Neural crest cell (in vitro differentiated cells): Measurements from ENCODE around the gene CYB561A3. TPM values are rescaled to one million over a fixed set of nuclear protein-coding genes. Genes with fewer than 3 reads are reported as not detected.

ENCODE experiments used
- DNase-seq: peaks from one replicate; pipeline ENCODE4 v3.0.0; 2021; ENCODE audit warnings: low read depth, mixed read lengths, low spot score
- H3K27ac Mint-ChIP-seq: one replicate; pipeline ENCODE4 v1.8.0; 2021; ENCODE audit warnings: mild to moderate bottlenecking, mixed read lengths; ENCODE audit not compliant: unreplicated experiment
- H3K27me3 Mint-ChIP-seq: 2 replicates; pipeline ENCODE4 v1.8.0; 2021; ENCODE audit warnings: low read depth, mild to moderate bottlenecking, mixed read lengths
- H3K36me3 Mint-ChIP-seq: 2 replicates; pipeline ENCODE4 v1.8.0; 2021; ENCODE audit warnings: low read depth, mild to moderate bottlenecking, mixed read lengths
- H3K4me1 Mint-ChIP-seq: 2 replicates; pipeline ENCODE4 v1.8.0; 2021; ENCODE audit warnings: mixed read lengths
- H3K4me3 Mint-ChIP-seq: one replicate; pipeline ENCODE4 v1.8.0; 2021; ENCODE audit warnings: mild to moderate bottlenecking, mixed read lengths
- H3K9me3 Mint-ChIP-seq: 2 replicates; pipeline ENCODE4 v1.8.0; 2021; ENCODE audit warnings: mixed read lengths
- total RNA-seq: library from RNA; stranded (reverse); gene quantifications from 2 replicates; pipeline ENCODE4 v1.2.1, GENCODE V29; 2021
- TF ChIP-seq, protein P1 (sequence below): fragments of 200-600 bp; sonication (generic); conservative IDR thresholded peaks from 2 replicates; pipeline ENCODE4 v1.5.0; 2021; ENCODE audit warnings: antibody characterized with exemption, mild to moderate bottlenecking

CYB561A3 gene
- total RNA-seq, 1 donor from 2014 or later = 28.9 TPM

DNA sequence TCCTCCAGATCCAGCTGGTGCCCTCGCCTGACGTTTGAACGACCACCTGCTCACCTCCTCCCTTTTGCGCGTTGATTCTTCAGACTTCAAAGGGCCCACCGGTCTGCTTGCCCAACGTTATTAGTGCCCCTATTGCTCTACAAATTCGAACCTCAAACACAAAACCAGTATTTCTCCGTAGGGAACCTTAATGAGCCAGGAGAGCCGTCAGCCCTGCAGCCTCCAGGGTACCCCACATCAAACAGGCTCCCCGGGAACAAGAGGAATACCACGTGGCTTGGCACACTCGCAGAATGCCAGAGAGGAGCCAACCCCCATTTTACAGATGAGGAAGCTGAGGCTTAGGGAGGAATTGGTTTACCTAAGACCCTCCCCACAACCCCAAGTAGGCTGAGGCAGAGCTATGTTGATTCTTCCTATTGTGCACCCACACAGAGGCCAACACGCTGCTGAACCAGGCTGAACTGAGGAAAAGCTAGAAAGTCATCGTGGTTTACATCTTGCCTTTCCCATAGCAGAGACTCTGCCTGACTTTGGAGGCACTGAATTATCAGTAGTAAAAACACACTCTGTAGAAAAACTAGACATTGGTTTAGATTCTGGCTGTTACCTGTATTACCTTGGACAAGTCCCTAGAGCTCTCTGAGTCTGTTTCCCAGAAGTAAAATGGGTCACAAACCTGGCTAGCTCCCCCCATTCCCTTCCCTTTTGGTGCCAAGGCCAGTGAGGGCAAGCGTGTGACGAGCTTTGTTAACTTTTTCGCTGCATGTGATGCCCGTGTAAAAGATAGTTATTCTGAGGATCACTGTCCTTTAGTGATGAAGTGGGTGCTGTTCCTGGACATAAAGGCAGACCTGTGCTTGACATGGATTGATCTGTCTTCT lies 27.9 kb downstream of the CYB561A3 start:
- Mint-ChIP-seq H3K36me3 (peaks cover 5% of the 10 kb centered on the region), H3K4me1 (peaks cover 45% of the 10 kb centered on the region), H3K27ac (peak overlapping the region; percentile 97), H3K4me3 (peak overlapping the region; percentile 95), H3K9me3 (no peaks in the 10 kb centered on the region), H3K27me3 (no peaks in the 10 kb centered on the region)
- TF ChIP-seq, protein P1, sequence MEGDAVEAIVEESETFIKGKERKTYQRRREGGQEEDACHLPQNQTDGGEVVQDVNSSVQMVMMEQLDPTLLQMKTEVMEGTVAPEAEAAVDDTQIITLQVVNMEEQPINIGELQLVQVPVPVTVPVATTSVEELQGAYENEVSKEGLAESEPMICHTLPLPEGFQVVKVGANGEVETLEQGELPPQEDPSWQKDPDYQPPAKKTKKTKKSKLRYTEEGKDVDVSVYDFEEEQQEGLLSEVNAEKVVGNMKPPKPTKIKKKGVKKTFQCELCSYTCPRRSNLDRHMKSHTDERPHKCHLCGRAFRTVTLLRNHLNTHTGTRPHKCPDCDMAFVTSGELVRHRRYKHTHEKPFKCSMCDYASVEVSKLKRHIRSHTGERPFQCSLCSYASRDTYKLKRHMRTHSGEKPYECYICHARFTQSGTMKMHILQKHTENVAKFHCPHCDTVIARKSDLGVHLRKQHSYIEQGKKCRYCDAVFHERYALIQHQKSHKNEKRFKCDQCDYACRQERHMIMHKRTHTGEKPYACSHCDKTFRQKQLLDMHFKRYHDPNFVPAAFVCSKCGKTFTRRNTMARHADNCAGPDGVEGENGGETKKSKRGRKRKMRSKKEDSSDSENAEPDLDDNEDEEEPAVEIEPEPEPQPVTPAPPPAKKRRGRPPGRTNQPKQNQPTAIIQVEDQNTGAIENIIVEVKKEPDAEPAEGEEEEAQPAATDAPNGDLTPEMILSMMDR = no peak
- no peak for DNase-seq

DNA sequence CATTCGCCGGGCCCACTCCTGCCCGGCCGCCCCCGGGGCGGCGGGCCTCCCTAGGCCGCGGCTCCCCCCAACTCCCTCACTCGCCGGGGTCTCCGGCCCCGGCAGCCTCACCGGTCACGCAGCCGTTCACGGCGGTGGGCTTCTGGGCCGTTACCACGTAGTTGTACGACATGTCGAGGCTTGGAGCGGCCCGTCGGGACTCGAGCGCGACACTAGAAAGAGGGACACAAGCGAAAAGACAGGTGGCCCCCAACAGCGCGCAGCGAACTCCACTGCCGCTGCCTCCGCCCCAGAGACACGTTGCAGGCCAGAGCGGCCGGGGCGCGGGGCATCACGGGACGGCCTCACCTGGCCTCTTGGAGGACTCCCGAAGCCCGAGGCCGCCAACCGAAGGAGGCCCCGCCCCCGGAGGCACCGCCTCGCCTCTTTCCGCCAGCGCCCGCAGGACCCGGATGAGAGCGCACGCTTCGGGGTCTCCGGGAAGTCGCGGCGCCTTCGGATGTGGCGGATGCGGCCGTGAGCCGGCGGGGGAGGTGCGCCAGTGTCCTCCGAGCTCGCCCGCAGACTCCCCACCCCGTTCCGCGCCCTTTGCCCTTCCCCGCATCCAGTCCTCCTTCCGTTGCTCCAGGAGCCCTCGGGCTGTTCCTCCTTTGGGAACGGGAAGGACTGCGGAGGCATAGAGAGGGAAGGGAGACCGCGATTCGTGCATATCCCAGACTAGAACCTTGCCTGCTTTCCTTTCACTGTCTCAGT lies 28.7 kb downstream of the CYB561A3 start, which contains the start of the genes DDB1 and TKFC:
TSS of gene DDB1 (minus strand) at position 309 of the 753 bp plus-strand sequence. CDS start at position 172, 137 bp downstream.
TSS of gene TKFC (plus strand) at position 432 of the 753 bp plus-strand sequence. CDS start 1,501 bp downstream, outside the sequence.
- peaks cover 45% of the 10 kb centered on the region for H3K4me1 Mint-ChIP-seq
- DNase-seq = peak; percentile 96
- no peaks in the 10 kb centered on the region for H3K9me3 Mint-ChIP-seq
- peak within 1 kb of the TSS; percentile 95 for H3K4me3 Mint-ChIP-seq
- H3K36me3 Mint-ChIP-seq = peaks cover 5% of the 10 kb centered on the region
- H3K27ac Mint-ChIP-seq = peak within 1 kb of the TSS; percentile 97
- H3K27me3 Mint-ChIP-seq = no peaks in the 10 kb centered on the region
- TF ChIP-seq, protein P1 = no peak

DNA sequence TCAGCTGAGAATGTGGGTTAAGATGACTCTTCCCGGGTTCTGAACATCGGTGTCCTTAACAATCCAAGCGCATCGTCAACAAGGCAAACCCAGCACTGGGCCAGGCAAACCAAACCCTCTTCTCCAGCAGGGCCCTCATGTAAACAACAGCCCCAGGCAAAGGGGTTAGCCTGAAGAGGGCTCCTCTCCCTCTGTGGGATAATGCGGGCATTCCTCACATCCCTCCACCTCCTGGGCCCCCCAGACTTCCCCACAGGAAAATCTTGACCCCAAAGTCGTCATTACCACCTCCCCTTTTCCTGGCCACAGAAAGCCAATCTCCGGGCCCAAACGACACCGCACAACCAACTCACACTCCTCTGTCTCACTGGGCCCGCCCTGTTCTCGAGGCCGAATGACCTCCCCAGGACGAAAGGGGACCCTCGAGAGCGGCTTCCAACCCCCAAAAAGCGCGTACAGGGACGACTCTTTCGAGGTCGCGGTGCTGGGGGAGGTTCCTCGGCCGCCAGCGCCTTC lies 29.3 kb downstream of the CYB561A3 start:
- no peaks in the 10 kb centered on the region for H3K27me3 Mint-ChIP-seq
- peaks cover 8% of the 10 kb centered on the region for H3K36me3 Mint-ChIP-seq
- peak overlapping the region; percentile 53 for H3K27ac Mint-ChIP-seq
- peak overlapping the region; percentile 95 for H3K4me3 Mint-ChIP-seq
- no peaks in the 10 kb centered on the region for H3K9me3 Mint-ChIP-seq
- peaks cover 45% of the 10 kb centered on the region for H3K4me1 Mint-ChIP-seq
- no peak for DNase-seq
- TF ChIP-seq, protein P1 = no peak

DNA sequence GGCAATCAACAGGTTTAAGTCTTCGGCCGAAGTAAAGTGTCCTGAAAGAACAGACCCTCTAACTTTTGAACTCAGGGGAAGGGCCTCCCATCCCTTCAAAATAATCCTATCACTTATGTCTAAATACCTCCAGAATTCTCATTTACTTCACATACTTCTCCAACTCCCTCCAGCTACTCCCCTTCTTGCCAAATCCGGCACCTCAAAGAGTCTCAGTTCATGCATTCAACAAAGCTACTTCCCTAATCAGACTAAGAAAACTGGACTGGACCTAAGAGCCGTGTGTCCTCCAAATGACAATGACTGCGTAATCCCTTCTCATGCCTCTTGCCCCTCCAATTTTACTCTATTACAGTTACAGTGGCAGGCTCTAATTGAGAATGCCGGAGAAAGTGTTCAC lies 30.0 kb downstream of the CYB561A3 start:
- peak overlapping the region; percentile 95 for H3K4me3 Mint-ChIP-seq
- no peak for DNase-seq
- H3K9me3 Mint-ChIP-seq = no peaks in the 10 kb centered on the region
- peak overlapping the region; percentile 53 for H3K27ac Mint-ChIP-seq
- peaks cover 38% of the 10 kb centered on the region for H3K4me1 Mint-ChIP-seq
- H3K36me3 Mint-ChIP-seq = peaks cover 8% of the 10 kb centered on the region
- TF ChIP-seq, protein P1 = no peak
- H3K27me3 Mint-ChIP-seq = no peaks in the 10 kb centered on the region

DNA sequence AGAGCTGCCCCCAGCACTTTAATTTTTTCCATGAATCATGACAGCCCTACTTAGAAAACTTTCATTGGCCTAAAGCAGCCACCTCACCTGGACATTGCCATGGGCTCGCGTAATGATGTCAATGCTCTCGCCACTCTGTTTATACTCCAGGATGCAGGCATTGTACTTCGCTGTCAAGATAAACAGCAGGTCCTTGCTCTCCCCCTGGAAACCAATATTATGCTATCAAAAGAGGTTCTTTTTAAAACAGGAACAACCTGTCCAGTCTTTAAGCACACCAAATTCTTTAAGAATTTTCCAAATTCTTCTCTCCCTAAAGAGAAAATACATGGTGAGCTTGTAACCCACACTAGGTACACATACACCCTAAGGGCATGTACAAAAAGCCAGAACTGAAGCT lies 31.8 kb downstream of the CYB561A3 start:
- TF ChIP-seq, protein P1 = no peak
- peak overlapping the region; percentile 36 for H3K4me3 Mint-ChIP-seq
- H3K27me3 Mint-ChIP-seq = no peaks in the 10 kb centered on the region
- H3K9me3 Mint-ChIP-seq = no peaks in the 10 kb centered on the region
- peaks cover 8% of the 10 kb centered on the region for H3K36me3 Mint-ChIP-seq
- DNase-seq = no peak
- H3K4me1 Mint-ChIP-seq = peaks cover 30% of the 10 kb centered on the region
- peak overlapping the region; percentile 2 for H3K27ac Mint-ChIP-seq
